ENCODE data around the gene IGDCC3. TPM values are rescaled to one million over a fixed set of nuclear protein-coding genes. Genes with fewer than 3 reads are reported as not detected.

Gene IGDCC3
- total and polyA plus RNA-seq, 2 donors (not counting 1 experiment from before 2014, with no cell fraction given), result not detected

DNA sequence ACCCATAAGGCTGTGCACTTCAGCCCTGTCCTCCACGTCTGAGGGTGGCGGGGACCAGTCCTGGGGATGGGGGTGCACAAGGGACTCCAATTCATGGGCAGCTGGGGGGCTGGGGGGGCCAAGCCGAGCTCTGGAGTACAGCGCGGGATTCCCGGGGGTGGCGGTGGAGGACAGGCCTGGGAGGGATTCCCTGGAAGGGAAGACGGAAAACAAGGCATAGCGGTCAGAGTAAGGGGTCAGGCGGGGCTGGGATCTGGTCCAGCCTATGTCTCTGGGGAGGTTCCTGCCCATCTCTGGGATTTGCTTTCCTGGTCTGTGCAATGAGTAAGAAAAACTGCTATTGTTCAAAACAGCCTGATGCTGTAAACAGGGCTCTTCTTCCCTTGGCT lies 8.1 kb upstream of the IGDCC3 start:
- Histone ChIP-seq H3K27ac (ENCODE audit: low read length in 2 of 2) (no peak overlapping the region), H3K9me3 (ENCODE audit: control extremely low read depth in 1 of 3, control insufficient read depth in 2 of 3, insufficient read depth in 1 of 3, low read length in 2 of 3) (peaks cover 0 to 3% (median 0%) of the 10 kb centered on the region in 3 donors), H3K4me1 (ENCODE audit: control insufficient read depth in 2 of 2, insufficient read depth in 2 of 2, low read length in 2 of 2) (peaks cover 7 to 13% of the 10 kb centered on the region in 2 donors), H3K36me3 (replicated peaks in 1 of 2; ENCODE audit: control extremely low read depth in 1 of 2, control insufficient read depth in 1 of 2, extremely low read depth in 1 of 2, insufficient read depth in 2 of 2, low read length in 1 of 2) (no peaks in the 10 kb centered on the region), H3K4me3 (ENCODE audit: control extremely low read depth in 1 of 5, extremely low read depth in 1 of 5, insufficient read depth in 1 of 5, low read depth in 2 of 5, low read length in 4 of 5) (no peak overlapping the region), H3K27me3 (replicated peaks in 1 of 4; ENCODE audit: control extremely low read depth in 1 of 4, control insufficient read depth in 3 of 4, insufficient read depth in 4 of 4, low read length in 3 of 4) (peaks cover 0 to 18% (median 3%) of the 10 kb centered on the region in 4 experiments), H3K4me2 (replicated peaks; ENCODE audit: low read depth, low read length, poor library complexity, severe bottlenecking) (peak overlapping the region; percentile 98), H4K20me1 (ENCODE audit: control insufficient read depth, insufficient read depth, low read length, poor library complexity, severe bottlenecking) (no peaks in the 10 kb centered on the region), H3K79me2 (ENCODE audit: control insufficient read depth, insufficient read depth, low read length) (no peaks in the 10 kb centered on the region), H2AFZ (ENCODE audit: insufficient read depth, low read depth, low read length, poor library complexity, severe bottlenecking) (peak overlapping the region; percentile 91), H3K9ac (ENCODE audit: low read length) (no peak overlapping the region)
- WGBS (ENCODE audit: insufficient coverage), result 67% methylated on average over 10 of the region's 10 CpGs
- peaks cover 16% of the 10 kb centered on the region for H3K4me1 Mint-ChIP-seq
- no peak for ATAC-seq (ENCODE audit: low read depth)
- POLR2A ChIA-PET, result no interaction called here
- H3K9me3 Mint-ChIP-seq (ENCODE audit: insufficient read depth), result no peaks in the 10 kb centered on the region
- CTCF ChIA-PET, result interaction anchor here (1.0 to 8.9 kb wide), 18 partner anchors 9 to 352 kb away, joined by 3 to 165 read pairs (median 5); partner anchors contain the start of genes PARP16 and RNU5B-1
- H3K27ac Mint-ChIP-seq, result no peak overlapping the region
- intact Hi-C loops (cut with micrococcal nuclease), result loop anchor here (1.0 kb wide), 1 partner anchor 67 kb away; no protein-coding TSS in a partner anchor
- H3K4me3 Mint-ChIP-seq, result no peak overlapping the region
- TF ChIP-seq, protein P1, sequence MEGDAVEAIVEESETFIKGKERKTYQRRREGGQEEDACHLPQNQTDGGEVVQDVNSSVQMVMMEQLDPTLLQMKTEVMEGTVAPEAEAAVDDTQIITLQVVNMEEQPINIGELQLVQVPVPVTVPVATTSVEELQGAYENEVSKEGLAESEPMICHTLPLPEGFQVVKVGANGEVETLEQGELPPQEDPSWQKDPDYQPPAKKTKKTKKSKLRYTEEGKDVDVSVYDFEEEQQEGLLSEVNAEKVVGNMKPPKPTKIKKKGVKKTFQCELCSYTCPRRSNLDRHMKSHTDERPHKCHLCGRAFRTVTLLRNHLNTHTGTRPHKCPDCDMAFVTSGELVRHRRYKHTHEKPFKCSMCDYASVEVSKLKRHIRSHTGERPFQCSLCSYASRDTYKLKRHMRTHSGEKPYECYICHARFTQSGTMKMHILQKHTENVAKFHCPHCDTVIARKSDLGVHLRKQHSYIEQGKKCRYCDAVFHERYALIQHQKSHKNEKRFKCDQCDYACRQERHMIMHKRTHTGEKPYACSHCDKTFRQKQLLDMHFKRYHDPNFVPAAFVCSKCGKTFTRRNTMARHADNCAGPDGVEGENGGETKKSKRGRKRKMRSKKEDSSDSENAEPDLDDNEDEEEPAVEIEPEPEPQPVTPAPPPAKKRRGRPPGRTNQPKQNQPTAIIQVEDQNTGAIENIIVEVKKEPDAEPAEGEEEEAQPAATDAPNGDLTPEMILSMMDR (IDR thresholded peaks at IDR 0.05), result peak; percentile 38
- TF ChIP-seq EZH2 (IDR thresholded peaks at IDR 0.05; ENCODE audit: borderline replicate concordance, insufficient read depth, low read depth, low read length, poor library complexity, severe bottlenecking), result no peak
- H3K27me3 Mint-ChIP-seq, result peaks cover 40% of the 10 kb centered on the region
- no peak for DNase-seq
